K562 (cell line): Measurements from ENCODE around the gene UTP14C. TPM values are rescaled to one million over a fixed set of nuclear protein-coding genes. Genes with fewer than 3 reads are reported as not detected.

Source experiments
- ARID2 ChIP-seq: fragments of 450-650 bp; IDR thresholded peaks from 2 replicates; pipeline ENCODE4 v1.6.1; 2017; ENCODE audit warnings: antibody characterized with exemption, mild to moderate bottlenecking
- CGGBP1 ChIP-seq: fragments of 250-450 bp; sonication (Bioruptor Pico); IDR thresholded peaks from 2 replicates; pipeline ENCODE4 v1.9.0; 2021; ENCODE audit warnings: mild to moderate bottlenecking
- E2F3 ChIP-seq: fragments of 250-450 bp; sonication (Bioruptor Pico); IDR thresholded peaks from 2 replicates; pipeline ENCODE4 v1.4.0; 2020; ENCODE audit warnings: mild to moderate bottlenecking
- EP400 ChIP-seq: fragments of 450-650 bp; IDR thresholded peaks from 2 replicates; pipeline ENCODE4 v1.6.1; 2017; ENCODE audit warnings: antibody characterized with exemption, mild to moderate bottlenecking, moderate library complexity
- GATAD2B ChIP-seq: fragments of 450-650 bp; IDR thresholded peaks from 2 replicates; pipeline ENCODE4 v1.6.1; 2017; ENCODE audit warnings: mild to moderate bottlenecking, borderline replicate concordance
- HNRNPH1 ChIP-seq: fragments of 200-400 bp; formaldehyde crosslinking; optimal IDR thresholded peaks from 2 replicates; pipeline ENCODE3; 2017; ENCODE audit warnings: low read depth, mild to moderate bottlenecking, low read length, moderate library complexity
- MNT ChIP-seq, 2 experiments: fragments of 450-650 bp; conservative IDR thresholded peaks; 2 replicates each; pipeline ENCODE4 v1.6.1; 2017; ENCODE audit warnings: mild to moderate bottlenecking in 2 of 2, moderate library complexity in 2 of 2
- NCOA2 ChIP-seq, 2 experiments: fragments of 450-650 bp; IDR thresholded peaks; 2 replicates each; pipeline ENCODE4 v1.6.1; 2018; ENCODE audit warnings: mild to moderate bottlenecking in 2 of 2, moderate library complexity in 1 of 2; ENCODE audit not compliant: partially characterized antibody in 2 of 2
- NFRKB ChIP-seq: fragments of 450-650 bp; IDR thresholded peaks from 2 replicates; pipeline ENCODE4 v1.6.1; 2016; ENCODE audit warnings: low read depth
- NFXL1 ChIP-seq: fragments of 450-650 bp; formaldehyde crosslinking; IDR thresholded peaks from 2 replicates; pipeline ENCODE4 v1.4.0; 2021; ENCODE audit warnings: mild to moderate bottlenecking
- NFYB ChIP-seq: IDR thresholded peaks from 2 replicates; pipeline ENCODE4 v1.6.1; 2011; ENCODE audit warnings: mild to moderate bottlenecking, moderate library complexity; ENCODE audit not compliant: insufficient read length; ENCODE audit errors: extremely low read depth
- POLR2B ChIP-seq: fragments of 450-650 bp; IDR thresholded peaks from 2 replicates; pipeline ENCODE4 v1.6.1; 2018; ENCODE audit warnings: low read depth; ENCODE audit not compliant: partially characterized antibody
- POLR2G ChIP-seq: fragments of 200-400 bp; formaldehyde crosslinking; IDR thresholded peaks from 2 replicates; pipeline ENCODE4 v1.6.1; 2017; ENCODE audit warnings: low read depth, mild to moderate bottlenecking, antibody characterized with exemption, low read length, moderate library complexity
- RAD51 ChIP-seq: fragments of 450-650 bp; IDR thresholded peaks from 2 replicates; pipeline ENCODE4 v1.7.1; 2016; ENCODE audit warnings: low read depth, mild to moderate bottlenecking, borderline replicate concordance
- RBBP5 ChIP-seq: fragments of 200-600 bp; sonication (generic); IDR thresholded peaks from 2 replicates; pipeline ENCODE4 v1.6.1; 2012; ENCODE audit warnings: borderline replicate concordance, mild to moderate bottlenecking, low read length, control low read depth, inconsistent platforms; ENCODE audit not compliant: insufficient read depth, poor library complexity, severe bottlenecking
- SP2 ChIP-seq: IDR thresholded peaks from 2 replicates; pipeline ENCODE4 v1.6.1; 2011; ENCODE audit warnings: mild to moderate bottlenecking, low read depth, low read length, moderate library complexity; ENCODE audit not compliant: poor library complexity, severe bottlenecking; ENCODE audit errors: extremely low read depth
- SRSF7 ChIP-seq: fragments of 200-400 bp; formaldehyde crosslinking; optimal IDR thresholded peaks from 2 replicates; pipeline ENCODE3; 2017; ENCODE audit warnings: mild to moderate bottlenecking, low read depth, low read length
- TEAD2 ChIP-seq: fragments of 450-650 bp; IDR thresholded peaks from 2 replicates; pipeline ENCODE4 v1.6.1; 2016; ENCODE audit warnings: missing genetic modification characterization, control low read depth, missing compliant biosample characterization
- ZNF316 ChIP-seq: fragments of 450-650 bp; IDR thresholded peaks from 2 replicates; pipeline ENCODE4 v1.6.1; 2016
- ZNF75A ChIP-seq: fragments of 450-650 bp; formaldehyde crosslinking; IDR thresholded peaks from 2 replicates; pipeline ENCODE4 v1.4.0; 2020; ENCODE audit warnings: mild to moderate bottlenecking
- polyA plus RNA-seq, 8 experiments: library from polyadenylated mRNA; depleted of rRNA in 4 of 8; stranded (reverse) in 5 of 8; unstranded in 3 of 8; fragments of >200 nt; fragmentation: Nextera tagmentation in 2 of 8; fragmentation: Illumina TruSeq in 1 of 8; extraction: Ambion mirVana in 2 of 8; extraction: Trizol in 1 of 8; gene quantifications; 2 replicates each; pipeline versions ENCODE4 v1.2.1 to v1.2.3, GENCODE V29; 2011 to 2014; ENCODE audit warnings: inconsistent platforms in 1 of 8, missing spikeins in 1 of 8
- total RNA-seq, 7 experiments: library from RNA; depleted of rRNA in 6 of 7; stranded (reverse); fragments of >200 nt in 6 of 7; fragmentation: Illumina TruSeq in 2 of 7; extraction: Trizol in 2 of 7; gene quantifications; 2 replicates each; pipeline versions ENCODE4 v1.2.1 to v1.2.3, GENCODE V29; 2011 to 2021; ENCODE audit warnings: low replicate concordance in 1 of 7
- TF ChIP-seq, protein P1 (sequence below): fragments of 450-650 bp; IDR thresholded peaks from 2 replicates; pipeline ENCODE4 v1.6.1; 2014; ENCODE audit warnings: low read depth, mild to moderate bottlenecking, moderate library complexity, borderline replicate concordance

The UTP14C gene
- total and polyA plus RNA-seq, 9 of the 15 experiments (the other 6 are each of a cell fraction or from before 2014, with no cell fraction given): 3.4 to 10.3 (median 6.0) TPM

DNA sequence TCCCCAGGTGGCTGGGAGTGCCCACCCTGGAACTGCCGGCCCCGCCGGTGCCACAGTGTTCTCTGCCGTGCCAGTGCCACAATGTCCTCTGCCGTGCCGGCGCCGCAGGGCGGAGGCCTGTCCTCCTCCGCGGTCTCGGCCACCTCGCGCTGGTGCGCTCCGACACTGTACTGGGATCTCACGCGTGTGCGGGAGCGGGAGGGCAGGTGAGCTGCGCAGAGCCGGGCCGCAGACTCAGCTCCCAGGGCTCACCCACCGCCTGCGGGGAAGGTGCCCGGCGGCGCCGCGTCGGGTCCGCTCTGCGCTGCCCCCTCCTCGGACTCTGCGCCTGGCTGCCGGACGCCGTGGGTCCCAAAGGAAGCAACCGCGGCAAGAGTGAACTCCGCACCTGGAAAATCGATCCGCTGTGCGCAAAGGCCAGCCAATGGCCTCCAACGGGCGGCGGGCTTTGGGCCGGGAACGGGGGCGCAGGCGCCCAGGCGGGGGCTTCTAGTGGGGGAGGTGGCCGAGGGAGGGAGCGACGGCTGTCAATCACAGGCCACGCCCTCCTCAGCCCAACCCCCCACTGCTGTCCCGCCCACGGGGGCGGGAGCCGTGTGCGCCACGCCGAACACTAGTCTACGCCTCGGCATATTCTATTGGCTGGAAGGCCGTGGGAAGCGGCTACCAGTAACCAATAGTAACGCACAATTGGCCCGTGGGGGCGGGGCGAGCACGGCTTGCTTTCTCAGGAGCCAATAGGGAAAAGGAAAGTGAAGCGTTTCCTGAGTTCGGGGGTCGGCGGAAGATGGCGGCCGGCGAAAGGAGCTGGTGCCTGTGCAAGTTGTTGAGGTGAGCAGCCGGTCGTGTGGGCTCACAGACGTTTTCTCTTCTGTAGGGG lies 12.6 kb upstream of the UTP14C start, which contains the start of gene ALG11 (continued):
- TF ChIP-seq RAD51 (no peak), SRSF7 (no peak), GATAD2B (no peak; the same call in 1 of the 2 replicates), CGGBP1 (no peak), NCOA2 (IDR thresholded peaks at IDR 0.05; ENCODE audit: partially characterized antibody in 2 of 2) (no peak), RBBP5 (peak; percentile 78), ZNF75A (CRISPR knock-in tag) (no peak), POLR2G (peak; percentile 76), HNRNPH1 (no peak), POLR2B (peak; percentile 61), ARID2 (0 out of 2 replicates have a peak, but pooled peaks have one; percentile 43), NFRKB (0 out of 2 replicates have a peak, but pooled peaks have one; percentile 62), TEAD2 (tag) (no peak), SP2 (peak; percentile 70), MNT (conservative IDR thresholded peaks at IDR 0.05) (peak; percentile 54 to 78), NFYB (peak; percentile 71), ZNF316 (no peak), E2F3 (CRISPR knock-in tag) (no peak), EP400 (peak; percentile 70), NFXL1 (CRISPR knock-in tag) (no peak)
- TF ChIP-seq, protein P1, sequence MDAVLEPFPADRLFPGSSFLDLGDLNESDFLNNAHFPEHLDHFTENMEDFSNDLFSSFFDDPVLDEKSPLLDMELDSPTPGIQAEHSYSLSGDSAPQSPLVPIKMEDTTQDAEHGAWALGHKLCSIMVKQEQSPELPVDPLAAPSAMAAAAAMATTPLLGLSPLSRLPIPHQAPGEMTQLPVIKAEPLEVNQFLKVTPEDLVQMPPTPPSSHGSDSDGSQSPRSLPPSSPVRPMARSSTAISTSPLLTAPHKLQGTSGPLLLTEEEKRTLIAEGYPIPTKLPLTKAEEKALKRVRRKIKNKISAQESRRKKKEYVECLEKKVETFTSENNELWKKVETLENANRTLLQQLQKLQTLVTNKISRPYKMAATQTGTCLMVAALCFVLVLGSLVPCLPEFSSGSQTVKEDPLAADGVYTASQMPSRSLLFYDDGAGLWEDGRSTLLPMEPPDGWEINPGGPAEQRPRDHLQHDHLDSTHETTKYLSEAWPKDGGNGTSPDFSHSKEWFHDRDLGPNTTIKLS: peak; percentile 77; the same call in 1 of the 2 replicates
